NB4 (cell line): ENCODE data around the gene ME2.

Experiments used
- MYC ChIP-seq: IDR thresholded peaks from 2 replicates; pipeline ENCODE4 v1.6.1; 2011; ENCODE audit warnings: low read depth, low read length
- POLR2A ChIP-seq: IDR thresholded peaks from 2 replicates; pipeline ENCODE4 v1.6.1; 2011; ENCODE audit warnings: mild to moderate bottlenecking; ENCODE audit not compliant: insufficient read length; ENCODE audit errors: extremely low read depth
- TF ChIP-seq, protein P1 (sequence below): IDR thresholded peaks from one replicate; pipeline ENCODE4 v1.5.1; 2012; ENCODE audit warnings: low read depth, low read length
- TF ChIP-seq, protein P2 (sequence below): IDR thresholded peaks from 2 replicates; pipeline ENCODE4 v1.6.1; 2011; ENCODE audit warnings: low read depth, low read length

DNA sequence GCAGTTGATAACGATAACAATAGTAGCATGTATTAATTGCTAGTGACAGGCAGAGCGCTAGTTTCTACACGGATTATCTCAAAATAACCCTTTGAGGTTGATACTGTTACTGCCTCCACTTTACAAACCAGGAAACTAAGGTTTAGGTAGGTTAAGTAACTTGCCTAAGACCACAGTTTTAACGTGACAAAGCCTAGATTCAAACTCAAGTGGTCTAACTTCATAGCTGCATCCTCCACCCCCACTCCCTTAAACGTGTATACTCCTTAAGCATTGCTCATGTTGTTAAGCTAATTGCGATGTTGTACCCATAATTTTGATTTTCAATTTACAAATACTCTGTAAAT is 1.2 kb downstream of the ME2 start:
- TF ChIP-seq, protein P1, sequence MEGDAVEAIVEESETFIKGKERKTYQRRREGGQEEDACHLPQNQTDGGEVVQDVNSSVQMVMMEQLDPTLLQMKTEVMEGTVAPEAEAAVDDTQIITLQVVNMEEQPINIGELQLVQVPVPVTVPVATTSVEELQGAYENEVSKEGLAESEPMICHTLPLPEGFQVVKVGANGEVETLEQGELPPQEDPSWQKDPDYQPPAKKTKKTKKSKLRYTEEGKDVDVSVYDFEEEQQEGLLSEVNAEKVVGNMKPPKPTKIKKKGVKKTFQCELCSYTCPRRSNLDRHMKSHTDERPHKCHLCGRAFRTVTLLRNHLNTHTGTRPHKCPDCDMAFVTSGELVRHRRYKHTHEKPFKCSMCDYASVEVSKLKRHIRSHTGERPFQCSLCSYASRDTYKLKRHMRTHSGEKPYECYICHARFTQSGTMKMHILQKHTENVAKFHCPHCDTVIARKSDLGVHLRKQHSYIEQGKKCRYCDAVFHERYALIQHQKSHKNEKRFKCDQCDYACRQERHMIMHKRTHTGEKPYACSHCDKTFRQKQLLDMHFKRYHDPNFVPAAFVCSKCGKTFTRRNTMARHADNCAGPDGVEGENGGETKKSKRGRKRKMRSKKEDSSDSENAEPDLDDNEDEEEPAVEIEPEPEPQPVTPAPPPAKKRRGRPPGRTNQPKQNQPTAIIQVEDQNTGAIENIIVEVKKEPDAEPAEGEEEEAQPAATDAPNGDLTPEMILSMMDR, result no peak
- TF ChIP-seq, protein P2, sequence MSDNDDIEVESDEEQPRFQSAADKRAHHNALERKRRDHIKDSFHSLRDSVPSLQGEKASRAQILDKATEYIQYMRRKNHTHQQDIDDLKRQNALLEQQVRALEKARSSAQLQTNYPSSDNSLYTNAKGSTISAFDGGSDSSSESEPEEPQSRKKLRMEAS, result no peak
- TF ChIP-seq POLR2A (no peak), MYC (no peak)
